HUES6 (cell line): ENCODE measurements around the gene AOPEP.
A peak's percentile ranks its signal among the peaks of the same experiment; 100 is the strongest.

Experiments used
- H3K27ac ChIP-seq: 2 replicates; pipeline ENCODE4 v1.7.0; 2013; ENCODE audit warnings: low read depth, mild to moderate bottlenecking, low read length, inconsistent platforms
- H3K27me3 ChIP-seq: 2 replicates; pipeline ENCODE4 v1.6.1; 2013; ENCODE audit warnings: low read length; ENCODE audit not compliant: control insufficient read depth, insufficient read depth
- H3K36me3 ChIP-seq: 2 replicates; pipeline ENCODE4 v1.6.1; 2013; ENCODE audit warnings: low read length; ENCODE audit not compliant: control insufficient read depth, insufficient read depth
- H3K4me1 ChIP-seq: 2 replicates; pipeline ENCODE4 v1.6.1; 2013; ENCODE audit warnings: low read length; ENCODE audit not compliant: control insufficient read depth, insufficient read depth
- H3K4me3 ChIP-seq: 2 replicates; pipeline ENCODE4 v1.5.1; 2013; ENCODE audit warnings: low read depth, low read length
- H3K9ac ChIP-seq: one replicate; pipeline ENCODE4 v1.6.1; 2013; ENCODE audit warnings: mild to moderate bottlenecking, low read length
- H3K9me3 ChIP-seq: 2 replicates; pipeline ENCODE4 v1.6.1; 2013; ENCODE audit warnings: low read depth, low read length; ENCODE audit not compliant: control insufficient read depth, insufficient read depth

AOPEP gene, protein sequence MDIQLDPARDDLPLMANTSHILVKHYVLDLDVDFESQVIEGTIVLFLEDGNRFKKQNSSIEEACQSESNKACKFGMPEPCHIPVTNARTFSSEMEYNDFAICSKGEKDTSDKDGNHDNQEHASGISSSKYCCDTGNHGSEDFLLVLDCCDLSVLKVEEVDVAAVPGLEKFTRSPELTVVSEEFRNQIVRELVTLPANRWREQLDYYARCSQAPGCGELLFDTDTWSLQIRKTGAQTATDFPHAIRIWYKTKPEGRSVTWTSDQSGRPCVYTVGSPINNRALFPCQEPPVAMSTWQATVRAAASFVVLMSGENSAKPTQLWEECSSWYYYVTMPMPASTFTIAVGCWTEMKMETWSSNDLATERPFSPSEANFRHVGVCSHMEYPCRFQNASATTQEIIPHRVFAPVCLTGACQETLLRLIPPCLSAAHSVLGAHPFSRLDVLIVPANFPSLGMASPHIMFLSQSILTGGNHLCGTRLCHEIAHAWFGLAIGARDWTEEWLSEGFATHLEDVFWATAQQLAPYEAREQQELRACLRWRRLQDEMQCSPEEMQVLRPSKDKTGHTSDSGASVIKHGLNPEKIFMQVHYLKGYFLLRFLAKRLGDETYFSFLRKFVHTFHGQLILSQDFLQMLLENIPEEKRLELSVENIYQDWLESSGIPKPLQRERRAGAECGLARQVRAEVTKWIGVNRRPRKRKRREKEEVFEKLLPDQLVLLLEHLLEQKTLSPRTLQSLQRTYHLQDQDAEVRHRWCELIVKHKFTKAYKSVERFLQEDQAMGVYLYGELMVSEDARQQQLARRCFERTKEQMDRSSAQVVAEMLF

DNA sequence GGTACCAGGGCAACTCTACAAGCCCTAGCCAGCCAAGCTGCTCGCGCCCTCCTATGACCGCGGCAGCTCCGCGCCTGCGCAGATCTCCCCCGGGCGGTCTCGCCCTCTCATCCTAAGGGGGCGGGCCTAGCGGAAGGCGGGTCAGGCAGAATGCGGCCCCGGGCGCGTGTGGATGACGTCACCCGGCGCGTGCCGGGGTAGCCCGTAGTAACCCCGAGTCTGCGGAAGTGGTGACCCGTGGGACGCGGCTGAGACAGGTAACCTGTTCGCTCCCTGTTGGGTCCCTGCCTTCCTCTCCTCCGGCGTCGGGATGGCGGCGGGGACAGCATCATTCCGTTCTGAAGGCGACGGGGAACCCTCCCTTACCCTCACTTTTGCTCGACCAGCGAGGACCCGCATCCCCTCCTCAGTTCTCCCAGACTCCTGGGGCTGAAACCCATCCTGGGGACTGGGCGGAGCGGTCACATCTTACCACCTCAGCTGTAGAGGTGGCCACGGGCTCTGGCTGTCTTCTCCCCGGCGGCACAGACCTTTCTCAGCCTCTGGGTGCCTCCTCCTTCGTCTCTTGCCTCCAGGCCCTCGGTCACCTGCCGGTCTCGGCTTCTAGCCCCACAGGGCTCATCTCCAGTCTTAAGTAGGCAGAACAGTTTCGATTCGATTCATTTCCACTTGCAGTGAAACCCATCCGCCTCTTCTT is at the start of gene AOPEP:
Gene AOPEP, plus strand, starts transcription at position 205 of the 697 bp plus-strand sequence. CDS start 33,085 bp downstream, outside the sequence.
- H3K9ac ChIP-seq = peak within 1 kb of the TSS; percentile 83
- peak within 1 kb of the TSS; percentile 99 for H3K4me3 ChIP-seq
- no peaks in the 10 kb centered on the region for H3K9me3 ChIP-seq
- H3K4me1 ChIP-seq = peaks cover 5% of the 10 kb centered on the region; the same call in 1 of the 2 replicates
- H3K27ac ChIP-seq = no peak within 1 kb of the TSS
- no peaks in the 10 kb centered on the region for H3K27me3 ChIP-seq
- no peaks in the 10 kb centered on the region for H3K36me3 ChIP-seq

GRCh38 chr9:94677929-94678328 is 48.6 kb upstream of the AOPEP start:
- Histone ChIP-seq H3K36me3 (no peaks in the 10 kb centered on the region), H3K9ac (no peak overlapping the region), H3K27ac (no peak overlapping the region), H3K27me3 (no peaks in the 10 kb centered on the region), H3K4me1 (no peaks in the 10 kb centered on the region), H3K9me3 (no peaks in the 10 kb centered on the region), H3K4me3 (no peak overlapping the region)

DNA sequence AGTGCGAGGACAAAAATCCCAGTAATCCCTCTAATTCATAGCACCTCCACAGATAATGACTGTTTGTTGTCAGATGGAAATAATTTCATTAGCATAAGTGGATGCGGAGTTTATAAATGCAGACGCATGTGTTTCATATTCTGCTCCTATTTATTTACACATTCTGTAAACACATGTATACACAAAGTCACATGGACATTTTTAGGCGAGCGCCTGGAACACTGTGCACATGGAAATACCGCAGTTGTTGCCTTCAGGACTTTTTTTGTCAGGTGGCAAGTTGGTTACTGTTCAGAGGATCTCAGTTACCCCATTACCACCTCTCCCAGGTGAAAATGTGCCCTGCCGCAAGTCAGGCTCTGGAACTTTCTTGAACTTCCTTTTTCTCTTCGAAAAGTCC is 46.9 kb upstream of the AOPEP start:
- H3K4me3 ChIP-seq = no peak overlapping the region
- H3K27ac ChIP-seq = no peak overlapping the region
- no peaks in the 10 kb centered on the region for H3K36me3 ChIP-seq
- H3K27me3 ChIP-seq = no peaks in the 10 kb centered on the region
- H3K9ac ChIP-seq = no peak overlapping the region
- H3K4me1 ChIP-seq = no peaks in the 10 kb centered on the region
- H3K9me3 ChIP-seq = no peaks in the 10 kb centered on the region

DNA sequence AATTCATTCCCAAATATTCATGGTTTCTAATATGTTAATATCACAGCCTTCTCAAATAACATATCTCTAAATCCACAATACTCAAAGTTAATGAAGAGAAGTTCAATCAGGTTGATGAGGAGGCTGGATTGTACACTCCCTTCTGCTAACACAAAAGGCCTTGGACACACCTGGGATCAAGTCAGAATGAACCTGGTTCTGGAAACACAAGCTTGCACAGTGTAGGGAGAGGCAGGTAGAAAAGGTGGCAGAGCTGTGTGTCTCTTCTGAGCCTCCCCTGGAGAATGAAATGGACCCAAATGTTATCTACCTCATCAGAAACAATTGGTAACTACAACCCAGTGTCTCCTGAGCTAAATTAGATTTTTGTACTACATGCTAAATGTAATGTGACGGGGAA is 46.5 kb upstream of the AOPEP start:
- H3K9ac ChIP-seq = no peak overlapping the region
- H3K27me3 ChIP-seq = no peaks in the 10 kb centered on the region
- no peaks in the 10 kb centered on the region for H3K9me3 ChIP-seq
- no peaks in the 10 kb centered on the region for H3K36me3 ChIP-seq
- no peak overlapping the region for H3K27ac ChIP-seq
- H3K4me3 ChIP-seq = no peak overlapping the region
- no peaks in the 10 kb centered on the region for H3K4me1 ChIP-seq

GRCh38 chr9:94680621-94681020 is 45.9 kb upstream of the AOPEP start:
- Histone ChIP-seq H3K4me1 (no peaks in the 10 kb centered on the region), H3K9ac (no peak overlapping the region), H3K9me3 (no peaks in the 10 kb centered on the region), H3K36me3 (no peaks in the 10 kb centered on the region), H3K4me3 (no peak overlapping the region), H3K27ac (no peak overlapping the region), H3K27me3 (no peaks in the 10 kb centered on the region)

- Histone ChIP-seq H3K4me1 (no peaks in the 10 kb centered on the region), H3K9me3 (no peaks in the 10 kb centered on the region), H3K36me3 (no peaks in the 10 kb centered on the region), H3K4me3 (no peak overlapping the region), H3K27ac (no peak overlapping the region), H3K9ac (no peak overlapping the region), H3K27me3 (no peaks in the 10 kb centered on the region)
Observed at GRCh38 chr9:94681508-94681907, 45.0 kb upstream of the AOPEP start.

DNA sequence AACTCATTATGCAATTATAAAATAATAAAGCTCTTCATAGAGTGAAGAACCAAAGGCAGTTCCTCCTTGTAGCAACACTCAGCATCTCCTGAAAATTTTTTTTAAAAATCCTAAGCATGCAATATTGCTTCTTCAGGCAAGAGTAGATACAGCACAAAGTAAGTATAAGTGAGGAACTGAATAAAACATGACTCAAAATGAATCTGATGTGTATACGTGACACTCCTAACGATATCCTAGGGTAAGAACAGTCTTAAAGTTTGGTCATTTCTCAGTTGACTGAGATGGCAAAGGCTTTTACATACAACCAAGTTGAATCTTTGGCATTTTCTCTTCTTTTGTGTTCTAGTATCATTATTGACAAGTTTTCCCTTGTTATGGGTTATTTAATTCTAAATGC is 41.1 kb upstream of the AOPEP start:
- Histone ChIP-seq H3K36me3 (no peaks in the 10 kb centered on the region), H3K9me3 (no peaks in the 10 kb centered on the region), H3K4me1 (no peaks in the 10 kb centered on the region), H3K27ac (no peak overlapping the region), H3K4me3 (no peak overlapping the region), H3K27me3 (no peaks in the 10 kb centered on the region), H3K9ac (no peak overlapping the region)

DNA sequence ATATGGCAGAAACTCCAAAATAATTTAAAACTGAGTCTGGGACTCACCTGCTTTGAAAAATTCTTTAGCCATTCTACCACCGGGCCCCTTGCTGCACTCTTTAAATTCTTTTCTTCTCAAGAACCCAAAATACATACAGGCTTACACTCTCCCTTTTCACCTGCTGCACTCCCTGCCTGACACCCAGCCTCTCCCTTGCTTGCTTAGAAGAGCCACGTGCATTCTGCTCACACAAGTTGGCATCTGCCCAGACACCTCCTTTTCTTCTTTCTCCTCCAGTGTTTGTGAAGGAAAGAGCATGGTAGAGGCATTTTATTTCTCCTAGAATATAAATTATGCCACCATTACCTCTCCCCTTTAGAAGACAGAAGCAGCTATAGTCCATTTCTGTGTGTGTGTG is 39.0 kb upstream of the AOPEP start:
- Histone ChIP-seq H3K36me3 (no peaks in the 10 kb centered on the region), H3K27ac (no peak overlapping the region), H3K9me3 (no peaks in the 10 kb centered on the region), H3K27me3 (no peaks in the 10 kb centered on the region), H3K4me3 (no peak overlapping the region), H3K4me1 (no peaks in the 10 kb centered on the region), H3K9ac (no peak overlapping the region)

- no peaks in the 10 kb centered on the region for H3K9me3 ChIP-seq
- no peak overlapping the region for H3K9ac ChIP-seq
- H3K36me3 ChIP-seq = no peaks in the 10 kb centered on the region
- no peak overlapping the region for H3K4me3 ChIP-seq
- no peaks in the 10 kb centered on the region for H3K27me3 ChIP-seq
- H3K27ac ChIP-seq = no peak overlapping the region
- H3K4me1 ChIP-seq = peaks cover 7% of the 10 kb centered on the region; the same call in 1 of the 2 replicates
Observed at GRCh38 chr9:94690344-94690743, 36.2 kb upstream of the AOPEP start.

- no peaks in the 10 kb centered on the region for H3K36me3 ChIP-seq
- H3K9me3 ChIP-seq = no peaks in the 10 kb centered on the region
- H3K4me1 ChIP-seq = peaks cover 11% of the 10 kb centered on the region; the same call in 1 of the 2 replicates
- no peaks in the 10 kb centered on the region for H3K27me3 ChIP-seq
- H3K4me3 ChIP-seq = no peak overlapping the region
- H3K9ac ChIP-seq = no peak overlapping the region
- H3K27ac ChIP-seq = no peak overlapping the region
Observed at GRCh38 chr9:94692601-94693000, 33.9 kb upstream of the AOPEP start.
